Measurements from ENCODE around the gene UQCR11. TPM values are rescaled to one million over a fixed set of nuclear protein-coding genes. Genes with fewer than 3 reads are reported as not detected.

Gene UQCR11
- total RNA-seq, 1 donor from 2014 or later: 171 TPM

DNA sequence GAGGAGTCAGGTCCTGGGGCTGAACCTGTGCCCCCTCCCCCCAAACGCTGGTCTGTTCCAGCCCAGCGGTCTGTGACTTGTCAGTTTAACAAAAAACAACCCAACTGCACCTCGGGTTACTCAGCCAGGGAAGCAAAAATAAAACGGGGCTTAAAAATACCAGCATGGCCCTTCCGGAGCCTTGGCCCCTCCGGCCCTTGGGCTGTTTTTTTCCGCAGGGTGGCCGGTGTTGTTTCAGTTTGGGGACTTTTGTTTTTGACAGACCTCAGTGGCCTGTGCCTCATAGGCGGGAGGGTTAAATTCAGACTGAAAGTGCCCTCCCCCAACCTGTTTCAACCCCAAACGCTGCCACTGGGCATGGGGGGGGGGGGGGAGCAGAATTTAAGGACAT lies 43.2 kb upstream of the UQCR11 start:
- DNase-seq (ENCODE audit: low spot score, unreplicated experiment): no peak
- peaks cover 8% of the 10 kb centered on the region for H3K4me1 Mint-ChIP-seq (ENCODE audit: low read depth)
- no peak overlapping the region for H3K27ac Mint-ChIP-seq
- TF ChIP-seq, protein P1, sequence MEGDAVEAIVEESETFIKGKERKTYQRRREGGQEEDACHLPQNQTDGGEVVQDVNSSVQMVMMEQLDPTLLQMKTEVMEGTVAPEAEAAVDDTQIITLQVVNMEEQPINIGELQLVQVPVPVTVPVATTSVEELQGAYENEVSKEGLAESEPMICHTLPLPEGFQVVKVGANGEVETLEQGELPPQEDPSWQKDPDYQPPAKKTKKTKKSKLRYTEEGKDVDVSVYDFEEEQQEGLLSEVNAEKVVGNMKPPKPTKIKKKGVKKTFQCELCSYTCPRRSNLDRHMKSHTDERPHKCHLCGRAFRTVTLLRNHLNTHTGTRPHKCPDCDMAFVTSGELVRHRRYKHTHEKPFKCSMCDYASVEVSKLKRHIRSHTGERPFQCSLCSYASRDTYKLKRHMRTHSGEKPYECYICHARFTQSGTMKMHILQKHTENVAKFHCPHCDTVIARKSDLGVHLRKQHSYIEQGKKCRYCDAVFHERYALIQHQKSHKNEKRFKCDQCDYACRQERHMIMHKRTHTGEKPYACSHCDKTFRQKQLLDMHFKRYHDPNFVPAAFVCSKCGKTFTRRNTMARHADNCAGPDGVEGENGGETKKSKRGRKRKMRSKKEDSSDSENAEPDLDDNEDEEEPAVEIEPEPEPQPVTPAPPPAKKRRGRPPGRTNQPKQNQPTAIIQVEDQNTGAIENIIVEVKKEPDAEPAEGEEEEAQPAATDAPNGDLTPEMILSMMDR (IDR thresholded peaks at IDR 0.05; ENCODE audit: unreplicated experiment): no peak
- no peaks in the 10 kb centered on the region for H3K27me3 Mint-ChIP-seq
- no peak overlapping the region for H3K4me3 Mint-ChIP-seq (ENCODE audit: low read depth)
- H3K9me3 Mint-ChIP-seq (ENCODE audit: low read depth): no peaks in the 10 kb centered on the region
- H3K36me3 Mint-ChIP-seq (ENCODE audit: insufficient read depth): peaks cover 5% of the 10 kb centered on the region

DNA sequence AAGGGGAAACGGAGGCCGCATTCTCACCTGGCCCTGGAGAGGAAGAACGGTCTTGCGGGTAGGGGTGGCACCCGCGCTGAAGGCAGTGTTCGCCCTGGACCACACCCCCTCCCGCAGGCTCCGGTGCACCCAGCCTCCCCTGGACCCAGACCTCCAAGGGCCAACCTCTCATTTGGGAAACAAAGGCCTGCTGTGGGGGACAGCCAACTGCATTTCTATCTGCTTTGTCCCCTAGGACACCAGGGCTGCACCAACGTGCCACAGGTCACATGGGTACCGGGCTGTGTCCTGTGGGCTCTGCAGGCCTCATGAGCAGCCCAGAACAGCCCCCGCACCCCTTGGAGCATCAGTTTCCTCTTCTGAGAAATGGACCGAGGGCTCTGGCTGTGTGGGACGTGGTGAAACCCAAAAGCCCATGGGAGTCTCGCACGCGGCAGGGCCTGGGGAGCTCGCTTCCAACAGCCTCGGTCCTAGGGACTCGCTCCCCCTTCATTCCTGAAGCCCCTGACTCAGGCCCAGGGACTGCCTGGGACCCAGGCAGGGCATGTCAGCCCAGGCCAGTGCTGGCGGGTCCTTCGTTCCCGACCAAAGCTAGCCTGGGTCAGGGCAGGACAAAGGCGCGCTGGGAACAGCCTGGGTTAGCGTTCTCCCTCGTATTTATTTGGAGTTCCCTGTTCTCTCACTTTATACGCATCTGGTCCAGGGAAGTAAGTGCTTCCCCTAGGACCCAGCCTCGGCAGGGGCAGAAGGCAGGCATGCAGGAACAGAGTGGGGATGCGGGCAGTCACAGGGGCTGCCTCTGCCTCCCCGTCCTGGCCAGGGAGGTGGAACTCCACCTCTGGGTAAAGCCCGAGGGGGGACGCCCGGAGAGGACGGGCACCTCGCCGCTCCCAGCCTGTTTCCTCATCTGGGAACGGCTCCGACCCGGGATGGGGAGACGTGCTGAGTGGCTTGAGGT lies 42.5 kb upstream of the UQCR11 start:
- Mint-ChIP-seq H3K27ac (no peak overlapping the region), H3K4me1 (ENCODE audit: low read depth) (peaks cover 8% of the 10 kb centered on the region), H3K27me3 (no peaks in the 10 kb centered on the region), H3K9me3 (ENCODE audit: low read depth) (no peaks in the 10 kb centered on the region), H3K4me3 (ENCODE audit: low read depth) (no peak overlapping the region), H3K36me3 (ENCODE audit: insufficient read depth) (peaks cover 5% of the 10 kb centered on the region)
- no peak for DNase-seq (ENCODE audit: low spot score, unreplicated experiment)
- TF ChIP-seq, protein P1 (IDR thresholded peaks at IDR 0.05; ENCODE audit: unreplicated experiment): no peak

DNA sequence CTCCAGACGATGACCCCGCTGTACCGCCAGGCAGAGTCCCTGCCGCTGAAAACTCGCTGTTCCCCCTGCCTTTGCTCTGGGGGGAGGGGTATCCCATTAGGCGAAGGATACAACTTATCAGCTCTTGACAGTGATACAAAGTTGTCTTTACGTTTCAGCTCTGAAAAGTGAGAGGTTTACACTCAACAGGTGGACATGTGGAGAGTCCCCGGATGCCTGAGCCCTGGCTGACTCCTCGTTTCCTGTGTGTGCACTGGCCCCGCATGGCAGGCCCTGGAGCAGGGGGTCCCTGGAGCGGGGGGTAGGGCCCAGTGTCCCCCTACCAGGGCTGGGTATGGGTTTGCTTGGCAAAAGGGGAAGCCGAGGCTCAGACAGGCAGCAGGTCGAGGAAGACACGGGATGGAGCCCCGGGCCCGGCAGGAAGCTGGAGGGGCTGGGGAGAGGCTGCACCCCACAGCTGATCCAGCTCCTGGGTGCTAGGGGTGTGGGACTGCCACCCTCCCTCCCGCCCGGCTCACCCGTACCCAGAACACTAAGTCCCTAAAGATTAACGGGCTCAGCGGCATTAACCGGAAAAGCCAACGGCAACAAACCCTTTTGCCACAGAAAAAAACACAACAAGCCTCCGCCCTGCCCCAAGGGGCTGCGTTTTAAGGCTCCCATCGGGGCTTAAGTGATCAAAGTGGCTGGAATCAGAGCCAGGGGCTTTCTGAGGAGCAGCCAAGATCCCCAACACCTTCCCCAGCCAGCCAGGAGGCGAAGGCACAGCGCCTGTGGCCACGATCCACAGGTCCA lies 41.6 kb upstream of the UQCR11 start:
- H3K4me3 Mint-ChIP-seq (ENCODE audit: low read depth): no peak overlapping the region
- DNase-seq (ENCODE audit: low spot score, unreplicated experiment): no peak
- TF ChIP-seq, protein P1 (IDR thresholded peaks at IDR 0.05; ENCODE audit: unreplicated experiment): no peak
- peaks cover 7% of the 10 kb centered on the region for H3K36me3 Mint-ChIP-seq (ENCODE audit: insufficient read depth)
- H3K27me3 Mint-ChIP-seq: no peaks in the 10 kb centered on the region
- peaks cover 8% of the 10 kb centered on the region for H3K4me1 Mint-ChIP-seq (ENCODE audit: low read depth)
- H3K9me3 Mint-ChIP-seq (ENCODE audit: low read depth): no peaks in the 10 kb centered on the region
- no peak overlapping the region for H3K27ac Mint-ChIP-seq

DNA sequence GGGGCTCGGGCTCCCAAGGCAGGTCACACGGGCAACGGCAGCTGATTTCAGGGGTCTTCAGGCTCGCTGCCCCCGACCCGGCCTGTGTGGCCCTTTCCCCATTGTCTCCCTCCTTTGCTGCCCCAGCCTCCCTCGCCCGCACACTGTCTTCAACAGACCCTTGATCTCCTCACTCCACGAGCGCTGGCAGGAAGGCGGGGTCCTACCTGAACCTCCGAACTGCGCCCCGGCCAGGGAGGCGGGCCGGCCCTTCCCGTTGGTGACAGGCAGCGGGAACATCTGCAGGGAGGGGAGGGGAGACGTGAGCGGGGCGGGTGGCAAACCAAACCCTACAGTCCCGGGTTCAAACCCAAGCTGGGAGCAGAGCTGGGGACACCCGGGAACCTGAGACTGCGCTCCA lies 40.9 kb upstream of the UQCR11 start:
- Mint-ChIP-seq H3K36me3 (ENCODE audit: insufficient read depth) (peaks cover 8% of the 10 kb centered on the region), H3K9me3 (ENCODE audit: low read depth) (no peaks in the 10 kb centered on the region), H3K4me1 (ENCODE audit: low read depth) (peaks cover 8% of the 10 kb centered on the region), H3K4me3 (ENCODE audit: low read depth) (no peak overlapping the region), H3K27ac (no peak overlapping the region), H3K27me3 (no peaks in the 10 kb centered on the region)
- no peak for DNase-seq (ENCODE audit: low spot score, unreplicated experiment)
- TF ChIP-seq, protein P1 (IDR thresholded peaks at IDR 0.05; ENCODE audit: unreplicated experiment): no peak

DNA sequence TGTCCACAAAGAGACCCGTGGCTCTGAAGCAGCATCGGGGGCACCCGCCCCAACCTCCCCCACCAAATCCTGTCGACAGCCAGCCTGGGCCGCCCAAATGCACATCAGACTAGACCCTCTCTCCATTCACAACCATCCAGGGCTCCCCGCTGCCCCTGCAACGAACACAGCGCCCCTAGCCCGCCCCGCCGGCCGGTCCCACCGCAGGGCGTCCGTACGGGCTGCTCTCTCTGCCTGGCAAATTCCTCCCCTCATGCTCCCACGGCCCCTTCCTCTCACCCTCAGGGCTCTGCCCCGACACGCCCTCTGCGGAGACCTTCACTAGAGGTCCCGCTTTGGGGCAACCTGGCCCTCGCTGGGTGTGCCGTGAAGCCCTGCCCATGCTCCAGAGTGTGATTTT lies 40.0 kb upstream of the UQCR11 start:
- TF ChIP-seq, protein P1 (IDR thresholded peaks at IDR 0.05; ENCODE audit: unreplicated experiment): no peak
- no peak for DNase-seq (ENCODE audit: low spot score, unreplicated experiment)
- H3K27me3 Mint-ChIP-seq: no peaks in the 10 kb centered on the region
- peaks cover 2% of the 10 kb centered on the region for H3K4me1 Mint-ChIP-seq (ENCODE audit: low read depth)
- no peak overlapping the region for H3K4me3 Mint-ChIP-seq (ENCODE audit: low read depth)
- H3K27ac Mint-ChIP-seq: no peak overlapping the region
- peaks cover 9% of the 10 kb centered on the region for H3K36me3 Mint-ChIP-seq (ENCODE audit: insufficient read depth)
- no peaks in the 10 kb centered on the region for H3K9me3 Mint-ChIP-seq (ENCODE audit: low read depth)

All from progenitor cell of endocrine pancreas (in vitro differentiated cells).